ENCODE results near the gene PLGLB1.
"Not testable (repeated sequence)": the region's sequence is repeated elsewhere in the genome, so short reads cannot be mapped to it uniquely, and the experiment has no call there.

DNA sequence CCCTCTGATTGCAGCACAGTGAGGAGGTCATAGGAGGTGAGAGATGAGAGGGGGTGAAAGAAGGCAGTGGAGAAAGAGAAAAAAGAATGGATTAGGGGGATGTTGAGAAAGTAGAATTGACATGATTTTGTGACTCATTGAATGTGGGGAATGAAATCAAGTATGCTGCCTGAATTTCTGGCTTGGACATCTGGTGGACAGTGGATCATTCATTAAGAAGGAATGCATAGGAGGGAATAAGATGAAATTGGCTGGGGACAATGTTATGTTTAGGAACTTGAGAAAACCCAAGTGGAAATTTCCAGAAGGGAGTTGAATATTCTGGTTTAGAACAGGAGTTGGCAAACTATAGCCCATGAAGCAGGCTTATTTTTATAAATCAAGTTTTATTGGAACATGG, 7.0 kb upstream of the PLGLB1 start:
- TF ChIP-seq SP2, ZBTB21, GLI4, KLF10 (tag by site-specific recombination; IDR thresholded peaks at IDR 0.05): not testable (repeated sequence)
- TF ChIP-seq, protein P1, sequence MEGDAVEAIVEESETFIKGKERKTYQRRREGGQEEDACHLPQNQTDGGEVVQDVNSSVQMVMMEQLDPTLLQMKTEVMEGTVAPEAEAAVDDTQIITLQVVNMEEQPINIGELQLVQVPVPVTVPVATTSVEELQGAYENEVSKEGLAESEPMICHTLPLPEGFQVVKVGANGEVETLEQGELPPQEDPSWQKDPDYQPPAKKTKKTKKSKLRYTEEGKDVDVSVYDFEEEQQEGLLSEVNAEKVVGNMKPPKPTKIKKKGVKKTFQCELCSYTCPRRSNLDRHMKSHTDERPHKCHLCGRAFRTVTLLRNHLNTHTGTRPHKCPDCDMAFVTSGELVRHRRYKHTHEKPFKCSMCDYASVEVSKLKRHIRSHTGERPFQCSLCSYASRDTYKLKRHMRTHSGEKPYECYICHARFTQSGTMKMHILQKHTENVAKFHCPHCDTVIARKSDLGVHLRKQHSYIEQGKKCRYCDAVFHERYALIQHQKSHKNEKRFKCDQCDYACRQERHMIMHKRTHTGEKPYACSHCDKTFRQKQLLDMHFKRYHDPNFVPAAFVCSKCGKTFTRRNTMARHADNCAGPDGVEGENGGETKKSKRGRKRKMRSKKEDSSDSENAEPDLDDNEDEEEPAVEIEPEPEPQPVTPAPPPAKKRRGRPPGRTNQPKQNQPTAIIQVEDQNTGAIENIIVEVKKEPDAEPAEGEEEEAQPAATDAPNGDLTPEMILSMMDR (tag by site-specific recombination; IDR thresholded peaks at IDR 0.05) = not testable (repeated sequence)
- TF ChIP-seq, protein P2, sequence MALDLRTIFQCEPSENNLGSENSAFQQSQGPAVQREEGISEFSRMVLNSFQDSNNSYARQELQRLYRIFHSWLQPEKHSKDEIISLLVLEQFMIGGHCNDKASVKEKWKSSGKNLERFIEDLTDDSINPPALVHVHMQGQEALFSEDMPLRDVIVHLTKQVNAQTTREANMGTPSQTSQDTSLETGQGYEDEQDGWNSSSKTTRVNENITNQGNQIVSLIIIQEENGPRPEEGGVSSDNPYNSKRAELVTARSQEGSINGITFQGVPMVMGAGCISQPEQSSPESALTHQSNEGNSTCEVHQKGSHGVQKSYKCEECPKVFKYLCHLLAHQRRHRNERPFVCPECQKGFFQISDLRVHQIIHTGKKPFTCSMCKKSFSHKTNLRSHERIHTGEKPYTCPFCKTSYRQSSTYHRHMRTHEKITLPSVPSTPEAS (tag by site-specific recombination; IDR thresholded peaks at IDR 0.05) = not testable (repeated sequence)
